ENCODE measurements around the gene AMACR.
"Not testable (repeated sequence)": the region's sequence is repeated elsewhere in the genome, so short reads cannot be mapped to it uniquely, and the experiment has no call there.

AMACR gene

DNA sequence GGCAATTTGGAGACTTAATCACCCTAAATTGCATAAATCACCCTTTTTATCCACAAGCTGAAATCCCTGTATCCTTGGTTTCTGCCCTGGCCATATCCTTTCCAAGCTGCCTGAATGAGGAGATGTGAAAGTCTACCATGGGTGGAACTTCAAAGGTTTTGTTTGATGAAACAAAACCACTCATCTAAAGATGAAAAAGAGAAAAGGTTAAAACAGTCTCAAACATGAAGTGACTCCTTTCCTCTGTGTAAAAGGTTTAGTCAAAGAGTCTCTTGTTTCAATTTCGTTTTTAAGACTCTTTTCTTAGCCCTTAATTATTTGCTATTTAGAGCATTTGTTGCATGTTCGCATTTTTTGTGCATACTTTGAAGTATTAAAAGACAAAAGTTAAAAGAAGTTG lies 34.6 kb downstream of the AMACR start:
- H3K9me3 Mint-ChIP-seq: no peaks in the 10 kb centered on the region
- no peak for ATAC-seq
- peaks cover 4% of the 10 kb centered on the region for H3K36me3 Mint-ChIP-seq
- no peaks in the 10 kb centered on the region for H3K4me1 Mint-ChIP-seq
- no peaks in the 10 kb centered on the region for H3K27me3 Mint-ChIP-seq
- H3K27ac Mint-ChIP-seq: no peak overlapping the region
- no peak overlapping the region for H3K4me3 Mint-ChIP-seq

DNA sequence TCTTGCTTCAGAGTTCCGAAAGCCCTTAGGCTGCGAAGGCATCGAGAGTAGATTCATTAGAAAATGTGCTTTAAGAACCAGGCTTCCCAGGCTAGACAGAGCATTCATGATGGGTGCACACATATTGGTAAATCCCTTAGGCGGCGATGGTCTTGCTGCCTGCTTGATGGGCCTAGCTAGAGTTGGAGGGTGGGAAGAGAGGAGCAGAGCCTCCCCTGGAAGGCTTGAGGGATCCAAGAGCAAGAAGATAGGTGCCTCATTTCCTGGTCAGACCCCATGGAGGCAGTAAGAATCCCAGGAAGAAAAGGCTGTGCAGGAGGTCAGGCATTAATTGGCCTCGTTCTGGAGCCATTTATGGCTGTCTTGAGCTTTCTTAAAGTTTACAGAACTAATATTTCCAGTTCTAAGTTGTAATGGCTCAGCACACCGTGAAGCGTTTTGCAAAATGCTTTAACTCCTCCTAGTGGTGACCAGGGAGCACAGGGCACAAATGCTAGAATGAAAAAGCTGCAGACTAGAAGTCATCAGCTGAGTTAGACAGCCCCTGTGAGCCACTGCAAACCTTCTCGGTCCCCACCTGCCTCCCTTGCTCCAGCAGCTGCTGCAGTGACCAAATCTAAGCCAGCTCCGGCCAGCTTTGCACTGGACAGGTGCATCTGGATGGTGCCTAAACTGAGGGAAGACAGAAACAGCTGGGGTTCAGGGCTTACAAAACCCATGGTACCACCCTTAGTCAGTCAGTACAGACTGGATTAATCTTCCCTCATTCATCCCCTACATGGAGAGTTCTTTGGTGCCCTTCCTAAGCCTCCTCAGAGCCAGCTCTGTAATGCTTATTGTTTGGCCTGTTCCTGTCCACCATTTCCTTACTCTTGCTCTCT lies 38.0 kb downstream of the AMACR start:
- H3K27me3 Mint-ChIP-seq: no peaks in the 10 kb centered on the region
- no peak overlapping the region for H3K27ac Mint-ChIP-seq
- H3K4me1 Mint-ChIP-seq: no peaks in the 10 kb centered on the region
- H3K36me3 Mint-ChIP-seq: no peaks in the 10 kb centered on the region
- ATAC-seq: no peak
- no peak overlapping the region for H3K4me3 Mint-ChIP-seq
- no peaks in the 10 kb centered on the region for H3K9me3 Mint-ChIP-seq

- H3K27me3 Mint-ChIP-seq: no peaks in the 10 kb centered on the region
- no peaks in the 10 kb centered on the region for H3K9me3 Mint-ChIP-seq
- H3K4me1 Mint-ChIP-seq: no peaks in the 10 kb centered on the region
- H3K27ac Mint-ChIP-seq: no peak overlapping the region
- no peak overlapping the region for H3K4me3 Mint-ChIP-seq
- no peaks in the 10 kb centered on the region for H3K36me3 Mint-ChIP-seq
- no peak for ATAC-seq
These were observed 39.4 kb downstream of the AMACR start for GRCh38 chr5:33968211-33969005.

- ATAC-seq: no peak
- H3K36me3 Mint-ChIP-seq: no peaks in the 10 kb centered on the region
- no peak overlapping the region for H3K27ac Mint-ChIP-seq
- no peaks in the 10 kb centered on the region for H3K4me1 Mint-ChIP-seq
- no peaks in the 10 kb centered on the region for H3K9me3 Mint-ChIP-seq
- peaks cover 5% of the 10 kb centered on the region for H3K27me3 Mint-ChIP-seq
- no peak overlapping the region for H3K4me3 Mint-ChIP-seq
These were observed 41.0 kb downstream of the AMACR start for GRCh38 chr5:33966805-33967204.

DNA sequence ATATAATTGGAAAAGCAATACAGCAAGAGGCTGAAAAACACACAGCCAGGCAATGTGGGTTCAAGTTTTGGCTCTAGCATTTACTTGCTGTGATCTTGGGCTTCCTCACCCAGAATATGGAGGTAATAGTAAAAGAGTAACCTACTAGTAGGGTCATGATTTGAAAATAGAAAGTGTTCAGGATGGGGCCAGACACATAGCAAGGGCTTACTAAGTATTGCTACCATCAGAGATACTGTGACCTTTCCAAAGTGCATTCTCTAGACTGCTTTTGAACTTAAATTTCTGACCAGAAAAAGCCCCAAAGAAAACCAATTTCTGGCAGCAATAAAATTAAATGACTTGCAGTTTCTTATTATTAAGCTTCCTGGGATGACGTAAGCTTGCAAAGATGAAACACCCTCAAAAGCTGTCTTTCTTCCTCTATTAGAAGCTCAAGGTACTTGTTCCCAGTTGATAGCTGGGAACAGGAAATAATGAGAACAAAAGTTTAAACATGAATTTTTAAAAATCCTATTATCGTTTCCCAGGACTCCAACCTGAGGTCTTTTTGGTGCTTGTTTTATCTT lies 43.6 kb downstream of the AMACR start:
- no peaks in the 10 kb centered on the region for H3K9me3 Mint-ChIP-seq
- ATAC-seq: no peak
- H3K27ac Mint-ChIP-seq: no peak overlapping the region
- no peaks in the 10 kb centered on the region for H3K36me3 Mint-ChIP-seq
- peaks cover 13% of the 10 kb centered on the region for H3K27me3 Mint-ChIP-seq
- H3K4me1 Mint-ChIP-seq: no peaks in the 10 kb centered on the region
- H3K4me3 Mint-ChIP-seq: no peak overlapping the region

GRCh38 chr5:33958176-33958575 lies 49.7 kb downstream of the AMACR start:
- Mint-ChIP-seq H3K4me3 (no peak overlapping the region), H3K9me3 (peaks cover 4% of the 10 kb centered on the region), H3K27ac (no peak overlapping the region), H3K4me1 (no peaks in the 10 kb centered on the region), H3K36me3 (no peaks in the 10 kb centered on the region), H3K27me3 (peaks cover 19% of the 10 kb centered on the region)
- ATAC-seq: no peak

DNA sequence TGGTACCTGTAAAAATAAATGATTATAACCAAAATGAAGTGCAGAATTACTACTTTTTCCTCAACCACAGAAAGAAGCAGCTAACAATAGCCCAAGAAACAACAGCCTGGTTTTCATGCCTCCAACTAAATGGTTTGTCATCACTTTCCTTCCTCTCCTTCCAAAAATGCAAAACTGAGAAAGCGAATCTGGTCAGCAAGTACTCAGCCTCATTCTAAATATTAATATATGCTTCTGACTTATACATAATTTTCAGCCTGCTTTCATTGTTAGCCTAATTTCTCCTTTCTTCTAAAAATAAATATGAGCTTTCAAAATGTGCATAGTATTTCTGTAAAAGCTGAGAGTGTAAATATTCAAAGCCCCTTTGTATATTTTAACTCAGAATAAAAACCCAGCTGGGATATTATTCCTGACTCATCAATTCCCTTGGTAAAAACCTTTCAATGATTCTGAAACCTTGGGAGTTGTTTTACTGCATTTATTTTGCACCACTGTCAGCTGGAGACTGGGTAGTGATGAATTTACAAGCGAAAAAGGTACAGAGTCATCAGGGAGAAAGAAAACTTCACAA lies 50.2 kb downstream of the AMACR start:
- Mint-ChIP-seq H3K36me3 (no peaks in the 10 kb centered on the region), H3K4me3 (no peak overlapping the region), H3K27ac (no peak overlapping the region), H3K27me3 (peaks cover 19% of the 10 kb centered on the region), H3K9me3 (peaks cover 4% of the 10 kb centered on the region), H3K4me1 (no peaks in the 10 kb centered on the region)
- no peak for ATAC-seq

DNA sequence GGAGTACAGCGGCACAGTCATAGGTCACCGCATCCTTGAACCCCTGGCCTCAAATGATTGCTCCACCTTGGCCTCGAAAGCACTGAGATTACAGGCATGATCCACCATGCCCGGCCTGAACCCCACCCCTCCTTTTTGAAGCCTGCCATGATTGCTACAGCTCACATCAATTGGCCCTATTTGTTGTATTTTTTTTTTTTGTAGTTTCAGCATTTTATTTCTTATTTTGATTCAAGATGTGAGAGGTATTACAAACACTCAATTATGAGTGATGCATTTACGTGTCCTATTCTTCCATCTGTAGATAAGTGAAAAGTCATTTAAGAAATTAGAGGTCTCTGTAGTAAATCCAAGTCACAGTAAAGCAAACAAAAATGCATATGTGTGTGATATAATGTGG lies 55.7 kb downstream of the AMACR start:
- not testable (repeated sequence) for H3K9me3 Mint-ChIP-seq, H3K36me3 Mint-ChIP-seq, ATAC-seq, H3K27ac Mint-ChIP-seq, H3K4me1 Mint-ChIP-seq, H3K4me3 Mint-ChIP-seq
- peaks cover 14% of the 10 kb centered on the region for H3K27me3 Mint-ChIP-seq

DNA sequence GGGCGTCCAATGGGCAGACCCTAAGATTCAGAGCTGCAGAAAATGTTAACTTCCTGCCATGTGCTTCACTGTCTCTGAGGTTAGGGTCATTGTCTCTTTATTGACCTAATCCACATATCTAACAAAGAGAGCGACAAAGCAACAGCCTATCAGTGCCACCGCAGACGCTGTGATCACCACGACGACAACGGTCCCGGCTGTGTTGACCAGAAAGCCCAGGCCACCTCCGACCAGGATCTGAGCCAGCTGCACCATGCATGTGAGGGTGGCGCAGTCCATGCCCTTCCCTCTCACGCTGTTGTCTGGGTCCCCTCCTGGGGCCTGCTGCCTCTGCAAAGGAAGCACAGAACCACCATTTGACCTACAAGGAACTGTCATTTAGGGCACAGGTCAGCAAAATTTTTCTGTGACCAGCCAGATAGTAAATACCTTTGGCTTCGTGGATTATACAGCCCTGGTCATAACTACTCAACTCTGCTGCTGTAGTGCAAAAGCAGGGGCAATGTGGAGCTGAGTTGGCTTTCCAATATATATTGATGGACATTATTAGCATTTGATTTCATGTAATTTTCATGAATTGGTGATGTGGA lies 63.2 kb downstream of the AMACR start:
- no peak for ATAC-seq
- Mint-ChIP-seq H3K4me1 (no peaks in the 10 kb centered on the region), H3K9me3 (peaks cover 3% of the 10 kb centered on the region), H3K27ac (no peak overlapping the region), H3K27me3 (peaks cover 33% of the 10 kb centered on the region), H3K36me3 (no peaks in the 10 kb centered on the region), H3K4me3 (no peak overlapping the region)

DNA sequence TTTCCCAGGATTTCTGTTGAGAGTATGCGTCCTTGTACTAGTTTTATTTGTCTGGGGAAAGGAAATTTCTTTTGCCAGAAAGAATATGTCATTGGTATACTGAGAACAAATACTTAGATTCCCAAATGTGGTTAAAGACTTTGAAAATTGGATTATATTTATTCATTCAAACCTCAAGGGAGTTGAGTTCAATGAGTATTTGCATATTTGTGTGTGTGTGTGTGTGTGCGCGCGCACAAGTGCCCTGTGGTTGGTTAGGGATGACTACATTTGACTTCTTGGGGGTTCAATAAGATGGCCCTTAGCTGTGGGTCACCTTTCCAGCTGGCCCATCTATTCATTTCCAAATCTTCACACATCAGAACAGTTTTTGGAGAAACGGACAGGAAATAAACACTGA lies 66.8 kb downstream of the AMACR start:
- no peaks in the 10 kb centered on the region for H3K4me1 Mint-ChIP-seq
- H3K27me3 Mint-ChIP-seq: peaks cover 65% of the 10 kb centered on the region
- H3K4me3 Mint-ChIP-seq: no peak overlapping the region
- H3K9me3 Mint-ChIP-seq: no peaks in the 10 kb centered on the region
- no peaks in the 10 kb centered on the region for H3K36me3 Mint-ChIP-seq
- no peak for ATAC-seq
- H3K27ac Mint-ChIP-seq: no peak overlapping the region

- no peaks in the 10 kb centered on the region for H3K9me3 Mint-ChIP-seq
These were observed 68.1 kb downstream of the AMACR start for GRCh38 chr5:33939556-33940262.

GRCh38 chr5:33938881-33939280 lies 69.0 kb downstream of the AMACR start:
- H3K9me3 Mint-ChIP-seq: no peaks in the 10 kb centered on the region
- ATAC-seq: no peak
- peaks cover 9% of the 10 kb centered on the region for H3K4me1 Mint-ChIP-seq

More at GRCh38 chr5:33939556-33940262, 68.1 kb downstream of the AMACR start:
- H3K4me1 Mint-ChIP-seq: peaks cover under 1% of the 10 kb centered on the region
- peaks cover 78% of the 10 kb centered on the region for H3K27me3 Mint-ChIP-seq
- H3K36me3 Mint-ChIP-seq: no peaks in the 10 kb centered on the region
- no peak for ATAC-seq
- H3K4me3 Mint-ChIP-seq: no peak overlapping the region
- H3K27ac Mint-ChIP-seq: no peak overlapping the region

DNA sequence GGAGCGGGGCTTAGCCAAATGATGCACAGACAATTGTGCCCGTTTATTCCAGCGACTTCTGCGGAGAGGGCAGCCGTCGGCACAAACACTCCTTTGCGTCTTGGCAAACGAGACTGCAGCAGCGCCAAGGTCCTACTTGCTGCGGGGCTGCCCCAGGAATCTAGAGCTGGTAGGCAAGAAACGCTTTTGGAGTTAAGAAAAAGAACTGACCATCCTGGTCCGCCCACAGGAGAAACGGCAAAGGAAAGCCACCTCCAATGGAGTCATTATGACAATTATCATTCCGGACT lies 69.4 kb downstream of the AMACR start:
- Mint-ChIP-seq H3K4me1 (peaks cover 13% of the 10 kb centered on the region), H3K27ac (no peak overlapping the region), H3K36me3 (no peaks in the 10 kb centered on the region), H3K27me3 (peaks cover 71% of the 10 kb centered on the region), H3K9me3 (no peaks in the 10 kb centered on the region), H3K4me3 (no peak overlapping the region)
- ATAC-seq: no peak

More at GRCh38 chr5:33938881-33939280, 69.0 kb downstream of the AMACR start:
- Mint-ChIP-seq H3K27ac (no peak overlapping the region), H3K4me3 (no peak overlapping the region), H3K27me3 (peaks cover 76% of the 10 kb centered on the region), H3K36me3 (no peaks in the 10 kb centered on the region)

- no peak for ATAC-seq
- H3K9me3 Mint-ChIP-seq: no peaks in the 10 kb centered on the region
- no peak overlapping the region for H3K27ac Mint-ChIP-seq
- no peaks in the 10 kb centered on the region for H3K36me3 Mint-ChIP-seq
- no peak overlapping the region for H3K4me3 Mint-ChIP-seq
- H3K4me1 Mint-ChIP-seq: peaks cover 14% of the 10 kb centered on the region
- peaks cover 66% of the 10 kb centered on the region for H3K27me3 Mint-ChIP-seq
These were observed 69.9 kb downstream of the AMACR start for GRCh38 chr5:33937707-33938506.
